GM12878 (cell line): ENCODE measurements around the gene SPATA32. TPM values are rescaled to one million over a fixed set of nuclear protein-coding genes. Genes with fewer than 3 reads are reported as not detected.

Experiments
- ATAC-seq: fragments of 200-7000 bp; cut with Tn5 transposase; 3 replicates; pipeline ENCODE4 v1.9.1; 2020; ENCODE audit warnings: mild to moderate bottlenecking, moderate library complexity
- Bru-seq: library from RNA; stranded (reverse); fragments of 400-500 nt; gene quantifications from one replicate; lab custom pipeline; 2021; lab: Mats Ljungman, UMichigan
- BruChase-seq, 2 experiments: library from RNA; stranded (reverse); fragments of 400-500 nt; gene quantifications; one replicate each; lab custom pipeline; 2021; lab: Mats Ljungman, UMichigan
- BruUV-seq: library from RNA; stranded (reverse); fragments of 400-500 nt; replicated peaks from 2 replicates; lab custom pipeline; 2021; lab: Mats Ljungman, UMichigan
- CTCF ChIA-PET: fragments of 300-600 bp; sonication (Branson Sonifier 250); formaldehyde crosslinking; extraction: SDS; loops from one replicate; lab custom pipeline; 2021; ENCODE audit warnings: inconsistent platforms; lab: Yijun Ruan, JAX
- POLR2A ChIA-PET: fragments of 350-600 bp; formaldehyde crosslinking; extraction: SDS; loops from one replicate; lab custom pipeline; 2021; ENCODE audit warnings: inconsistent platforms; lab: Charles Lee
- RAD21 ChIA-PET: fragments of 300-600 bp; sonication (Branson Sonifier 250); formaldehyde crosslinking; loops from one replicate; lab custom pipeline; 2023; ENCODE audit warnings: antibody characterized with exemption; ENCODE audit not compliant: unreplicated experiment; lab: Charles Lee
- SMC1A ChIA-PET: fragments of 300-600 bp; sonication (Branson Sonifier 250); formaldehyde crosslinking; loops from one replicate; lab custom pipeline; 2023; ENCODE audit not compliant: unreplicated experiment, uncharacterized antibody; lab: Charles Lee
- DNase-seq: peaks from one replicate; pipeline ENCODE4 v3.0.0-alpha.2; 2011; ENCODE audit warnings: low read depth, low spot score
- FAIRE-seq: peaks from 3 replicates; lab custom pipeline; 2011; peaks lifted over from hg19 to GRCh38; lab: Jason Lieb, UNC
- H2AFZ ChIP-seq: 2 replicates; pipeline ENCODE4 v1.6.0; 2011; ENCODE audit warnings: low read depth, low read length, control low read depth; ENCODE audit not compliant: control insufficient read depth
- H3K27ac ChIP-seq: 2 replicates; pipeline ENCODE4 v1.5.1; 2011; ENCODE audit warnings: control low read depth; ENCODE audit not compliant: control insufficient read depth, insufficient read depth
- H3K27me3 ChIP-seq, 2 experiments: replicated peaks in 1 of 2; 2 replicates each; pipeline versions ENCODE4 v1.6.0 to v1.6.1; 2011; ENCODE audit warnings: low read length in 1 of 2; ENCODE audit not compliant: control insufficient read depth in 2 of 2, insufficient read depth in 2 of 2
- H3K36me3 ChIP-seq, 2 experiments: 2 replicates each; pipeline ENCODE4 v1.5.1; 2011; ENCODE audit warnings: low read length in 1 of 2; ENCODE audit not compliant: control insufficient read depth in 2 of 2, insufficient read depth in 2 of 2
- H3K4me1 ChIP-seq: 2 replicates; pipeline ENCODE4 v1.6.1; 2011; ENCODE audit warnings: mild to moderate bottlenecking, low read length, moderate library complexity, mixed read lengths; ENCODE audit not compliant: control insufficient read depth, insufficient read depth
- H3K4me2 ChIP-seq: 2 replicates; pipeline ENCODE4 v1.6.0; 2011; ENCODE audit warnings: control low read depth; ENCODE audit not compliant: control insufficient read depth, insufficient read depth
- H3K4me3 ChIP-seq: fragments of 200-600 bp; sonication (generic); 2 replicates; pipeline ENCODE4 v1.5.1; 2016
- H3K79me2 ChIP-seq: 2 replicates; pipeline ENCODE4 v1.6.0; 2011; ENCODE audit warnings: low read length; ENCODE audit not compliant: control insufficient read depth, insufficient read depth
- H3K9ac ChIP-seq: 2 replicates; pipeline ENCODE4 v1.8.0; 2011; ENCODE audit warnings: low read length, control low read depth, mixed read lengths; ENCODE audit not compliant: control insufficient read depth, insufficient read depth
- H3K9me3 ChIP-seq: replicated peaks from 3 replicates; pipeline ENCODE4 v1.5.1; 2011; ENCODE audit warnings: mild to moderate bottlenecking, low read length; ENCODE audit not compliant: control insufficient read depth, insufficient read depth
- H4K20me1 ChIP-seq: 2 replicates; pipeline ENCODE4 v1.6.0; 2011; ENCODE audit not compliant: control insufficient read depth, insufficient read depth
- FOS ChIP-seq: IDR thresholded peaks from 3 replicates; pipeline ENCODE4 v1.6.1; 2011; ENCODE audit warnings: borderline replicate concordance; ENCODE audit not compliant: insufficient read length; ENCODE audit errors: extremely low read depth
- HDGF ChIP-seq: fragments of 450-650 bp; IDR thresholded peaks from 2 replicates; pipeline ENCODE4 v1.6.1; 2016; ENCODE audit warnings: antibody characterized with exemption
- MTA2 ChIP-seq: fragments of 450-650 bp; IDR thresholded peaks from 2 replicates; pipeline ENCODE4 v1.6.1; 2016; ENCODE audit warnings: low read depth, mild to moderate bottlenecking, moderate library complexity
- MTA3 ChIP-seq: IDR thresholded peaks from 2 replicates; pipeline ENCODE4 v1.6.1; 2012; ENCODE audit warnings: low read length, inconsistent platforms, borderline replicate concordance
- NFYB ChIP-seq: IDR thresholded peaks from 2 replicates; pipeline ENCODE4 v1.6.1; 2011; ENCODE audit warnings: low read depth, mild to moderate bottlenecking, low read length, improper control_type of control experiment, moderate library complexity; ENCODE audit not compliant: insufficient read depth
- POLR2A ChIP-seq: IDR thresholded peaks from 2 replicates; pipeline ENCODE4 v1.6.1; 2011; ENCODE audit warnings: low read depth, mild to moderate bottlenecking, low read length
- RELA ChIP-seq: fragments of 450-650 bp; IDR thresholded peaks from 2 replicates; pipeline ENCODE4 v1.8.0; 2014; ENCODE audit warnings: borderline replicate concordance; ENCODE audit not compliant: partially characterized antibody
- SUZ12 ChIP-seq: fragments of 200-600 bp; sonication (generic); IDR thresholded peaks from one replicate; pipeline ENCODE4 v1.6.1; 2018; ENCODE audit warnings: antibody characterized with exemption, mild to moderate bottlenecking; ENCODE audit not compliant: unreplicated experiment
- TARDBP ChIP-seq: IDR thresholded peaks from 2 replicates; pipeline ENCODE4 v1.6.1; 2016; ENCODE audit warnings: borderline replicate concordance
- WRNIP1 ChIP-seq: IDR thresholded peaks from 2 replicates; pipeline ENCODE4 v1.6.1; 2011; ENCODE audit warnings: low read depth, low read length, improper control_type of control experiment, borderline replicate concordance
- ZBED1 ChIP-seq: IDR thresholded peaks from 2 replicates; pipeline ENCODE4 v1.6.1; 2016; ENCODE audit warnings: borderline replicate concordance
- ZNF622 ChIP-seq: fragments of 450-650 bp; IDR thresholded peaks from 2 replicates; pipeline ENCODE4 v1.6.1; 2017; ENCODE audit warnings: mild to moderate bottlenecking, inconsistent platforms
- ZNF687 ChIP-seq: fragments of 450-650 bp; IDR thresholded peaks from 2 replicates; pipeline ENCODE4 v1.6.1; 2017; ENCODE audit warnings: mild to moderate bottlenecking, moderate library complexity
- WGBS: methylation state at CpG from one replicate; pipeline ENCODE4 v1.1.6; 2016; ENCODE audit warnings: low lambda C conversion rate; ENCODE audit not compliant: insufficient replicate concordance, insufficient coverage; ENCODE audit errors: missing lambda C conversion rate; 5-methylcytosine and 5-hydroxymethylcytosine counted together
- in situ Hi-C: fragments of 300-500 bp; cut with MboI; formaldehyde crosslinking; loops from 9 replicates; pipeline ENCODE4 v1.14.3; 2018; ENCODE audit warnings: mixed read lengths
- intact Hi-C: fragments of 100-400 bp; cut with micrococcal nuclease; formaldehyde crosslinking; loops from one replicate; pipeline ENCODE4 v1.14.2; 2022; ENCODE audit not compliant: unreplicated experiment
- long read RNA-seq, 2 experiments: library from polyadenylated mRNA; unstranded; transcript quantifications; one replicate each; pipeline ENCODE4 v2.0.0, GENCODE V29; 2019 to 2020
- polyA minus RNA-seq, 3 experiments: library from RNA; depleted of rRNA, polyadenylated mRNA; stranded (reverse); fragments of >200 nt; gene quantifications; 2 replicates each; pipeline ENCODE4 v1.2.3, GENCODE V29; 2011
- polyA plus RNA-seq, 11 experiments: library from polyadenylated mRNA; depleted of rRNA in 4 of 11; unstranded in 6 of 11; stranded (reverse) in 5 of 11; fragments of >200 nt; fragmentation: Nextera tagmentation in 4 of 11; fragmentation: Illumina TruSeq in 1 of 11; extraction: Ambion mirVana in 4 of 11; extraction: Trizol in 1 of 11; gene quantifications; 1 replicate in 1 of 11; 2 replicates in 10 of 11; pipeline versions ENCODE4 v1.2.1 to v1.2.3, GENCODE V29; 2011 to 2016; ENCODE audit warnings: inconsistent platforms in 2 of 11, missing spikeins in 2 of 11, low read depth in 1 of 11
- total RNA-seq, 4 experiments: library from RNA; depleted of rRNA in 3 of 4; stranded (reverse); fragments of >200 nt in 3 of 4; fragmentation: Illumina TruSeq in 1 of 4; extraction: Trizol in 1 of 4; gene quantifications; 2 replicates each; pipeline versions ENCODE4 v1.2.1 to v1.2.3, GENCODE V29; 2013 to 2021

SPATA32 gene, protein sequence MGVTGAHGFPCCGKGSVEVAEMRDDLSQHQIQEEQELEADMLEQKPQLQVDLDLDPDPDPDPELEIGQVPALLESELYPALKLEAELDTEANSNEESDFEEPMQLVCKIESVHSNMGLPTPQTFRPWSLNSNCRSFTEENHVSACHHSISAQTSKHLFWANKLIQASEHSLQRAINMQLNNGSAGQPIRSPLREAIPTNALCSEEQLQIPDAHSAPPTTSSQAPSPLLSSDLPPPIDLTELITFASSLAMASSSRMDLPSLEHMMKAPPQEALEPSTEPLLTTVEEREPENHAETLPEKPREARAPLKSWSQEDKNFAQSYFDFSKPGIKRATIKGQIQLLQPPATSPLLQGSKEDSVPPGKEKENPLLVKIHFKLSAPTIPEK
- 0.24 TPM in 1 of 2 replicates, not detected in the other for total RNA-seq (2013; cell fraction: nucleolus; rRNA removed)
- total RNA-seq (2014; rRNA removed) (0.11 TPM in 1 of 2 replicates, not detected in the other), total RNA-seq (2014; rRNA removed; fragmentation: Illumina TruSeq; extraction: Trizol) (not detected in 2 replicates), total RNA-seq (2021) (0.13 and 0.21 TPM in 2 replicates), polyA plus RNA-seq (2011; rRNA removed) (0.03 TPM in 1 of 2 replicates, not detected in the other), polyA plus RNA-seq (2014; fragmentation: Illumina TruSeq; extraction: Trizol) (not detected in 2 replicates), polyA plus RNA-seq (2014; fragmentation: Nextera tagmentation; extraction: Ambion mirVana) (under 1 TPM; 0.11 to 0.13 TPM), polyA plus RNA-seq (2014; rRNA removed) (0.06 TPM in 1 of 2 replicates, not detected in the other), polyA plus RNA-seq (2016; fragmentation: Nextera tagmentation; extraction: Ambion mirVana) (under 1 TPM in 1 of 2 experiments, not detected in 1; 0.35 TPM), polyA minus RNA-seq (2011; rRNA and poly(A)+ RNA removed) (not detected in 2 replicates), Bru-seq, nascent RNA (percentile 34 among the genes with signal in this experiment), BruChase-seq, experiment 1, labeled RNA remaining after a 6-hour chase (percentile 31 among the genes with signal in this experiment), BruChase-seq, experiment 2, labeled RNA remaining after a 2-hour chase (percentile 38 among the genes with signal in this experiment)
- 0.24 TPM for polyA plus RNA-seq (2011; ENCODE audit: low read depth)
- not detected in 2 replicates for polyA plus RNA-seq (2011; cell fraction: cytosol; rRNA removed)
- 0.06 and 0.10 TPM in 2 replicates for polyA plus RNA-seq (2011; cell fraction: nucleus; rRNA removed)
- 0.29 and 0.32 TPM in 2 replicates for polyA plus RNA-seq (2012)
- polyA minus RNA-seq (2011; cell fraction: cytosol; rRNA and poly(A)+ RNA removed): not detected in 2 replicates
- not detected in 2 replicates for polyA minus RNA-seq (2011; cell fraction: nucleus; rRNA and poly(A)+ RNA removed)
- long read RNA-seq, experiment 1: 0 reads
- long read RNA-seq, experiment 2, partial matches to known transcripts: 0 of 1 reads
- long read RNA-seq, experiment 2, other reads (novel, unspliced or antisense): 1 of 1 reads

DNA sequence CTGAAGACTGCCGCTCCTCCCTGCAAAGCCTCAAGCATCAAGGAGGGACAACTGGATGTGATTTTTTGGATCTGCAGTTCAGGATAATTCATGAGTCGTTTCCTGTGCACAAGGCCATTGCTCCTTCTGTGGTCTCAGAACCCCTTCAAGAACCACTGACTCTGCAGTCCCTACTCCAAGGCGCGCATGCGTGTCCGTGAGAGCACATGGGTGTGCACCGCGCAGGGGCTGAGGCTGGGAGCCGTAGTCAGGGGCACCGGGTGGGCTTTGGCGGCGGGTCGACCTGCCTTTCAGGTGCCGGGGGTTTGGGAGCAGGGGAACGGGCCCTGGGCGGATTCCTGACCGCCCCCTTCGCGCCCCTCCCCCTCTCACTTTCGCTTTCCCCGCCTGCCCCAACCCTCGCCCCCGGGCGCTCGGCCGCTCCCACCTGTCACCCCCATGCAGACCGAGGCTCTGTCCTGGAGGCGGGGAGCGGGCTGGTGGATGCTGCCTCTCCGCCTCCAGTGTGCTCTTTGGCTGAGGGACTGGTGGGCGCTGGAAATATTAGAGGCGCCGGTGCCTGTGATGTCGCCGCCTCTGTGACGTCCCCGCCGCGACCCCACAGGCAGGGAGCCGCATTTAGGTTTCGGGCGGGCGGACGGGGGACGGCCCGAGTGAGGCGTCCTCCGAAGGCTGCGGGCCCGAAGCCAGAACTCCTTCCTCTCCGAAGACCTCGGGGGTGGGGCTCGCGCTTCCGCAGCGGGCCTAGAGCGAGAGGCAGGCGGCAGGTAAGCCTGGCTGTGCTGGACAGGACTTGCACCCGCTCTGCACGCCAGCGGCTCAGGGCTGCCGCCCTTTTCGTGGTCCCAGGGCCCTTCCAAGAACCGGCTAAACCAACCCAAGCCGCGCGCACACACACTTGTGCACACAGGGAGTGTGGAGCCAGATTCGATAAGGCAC lies at the start of gene SPATA32:
SPATA32 (minus strand) TSS at position 518 of the 939 bp plus-strand sequence; CDS start at position 440, 78 bp downstream.
- Histone ChIP-seq H3K4me2 (peak within 1 kb of the TSS; percentile 19), H3K36me3 (peaks cover 13 to 23% of the 10 kb centered on the region in 2 experiments), H3K79me2 (no peaks in the 10 kb centered on the region), H3K9me3 (no peaks in the 10 kb centered on the region), H2AFZ (peak within 1 kb of the TSS; percentile 73), H3K27me3 (no peaks in the 10 kb centered on the region), H3K4me1 (peaks cover 17% of the 10 kb centered on the region), H3K4me3 (peak within 1 kb of the TSS; percentile 75), H3K27ac (peak within 1 kb of the TSS; percentile 56), H4K20me1 (0 out of 2 replicates have a peak, but pooled peaks cover 2% of the 10 kb centered on the region), H3K9ac (peak within 1 kb of the TSS; percentile 55; the same call in 1 of the 2 replicates)
- in situ Hi-C loops: loop anchor here (25.0 kb wide), 1 partner anchor 350 kb away; no protein-coding TSS in a partner anchor
- WGBS: 3% methylated on average over 59 of the region's 68 CpGs
- ATAC-seq: peak; percentile 87
- no TSS peak for BruUV-seq
- no peak for DNase-seq
- CTCF ChIA-PET: interaction anchor here (1.6 kb wide), 1 partner anchor 10 kb away, joined by 4 read pairs; no protein-coding TSS in a partner anchor
- SMC1A ChIA-PET: interaction anchor here (1.4 kb wide), 1 partner anchor 43 kb away, joined by 3 read pairs; no protein-coding TSS in a partner anchor
- intact Hi-C loops: no loop called here
- POLR2A ChIA-PET: interaction anchor here (0.5 to 0.6 kb wide), 2 partner anchors 111 to 381 kb away, joined by 3 to 5 read pairs; no protein-coding TSS in a partner anchor
- RAD21 ChIA-PET: interaction anchor here (0.5 kb wide), 1 partner anchor 85 kb away, joined by 3 read pairs; no protein-coding TSS in a partner anchor
- peak; percentile 69 for FAIRE-seq
- TF ChIP-seq ZNF622: no peak
- peak; percentile 73 for TF ChIP-seq POLR2A
- TF ChIP-seq HDGF: peak; percentile 66; the same call in 1 of the 2 replicates
- no peak for TF ChIP-seq WRNIP1
- TF ChIP-seq ZBED1: peak; percentile 44; the same call in 1 of the 2 replicates
- TF ChIP-seq ZNF687: peak; percentile 24; the same call in 1 of the 2 replicates
- 0 out of 2 replicates have a peak, but pooled peaks have one; percentile 50 for TF ChIP-seq TARDBP
- peak; percentile 70; the same call in 1 of the 2 replicates for TF ChIP-seq MTA3
- no peak for TF ChIP-seq SUZ12
- TF ChIP-seq MTA2: no peak
- TF ChIP-seq FOS: no peak
- peak; percentile 6 for TF ChIP-seq RELA
- TF ChIP-seq NFYB: no peak
